ENCODE data around the gene POMT2. TPM values are rescaled to one million over a fixed set of nuclear protein-coding genes. Genes with fewer than 3 reads are reported as not detected.

POMT2 gene
- total and polyA plus RNA-seq, 2 donors (not counting 3 experiments of a cell fraction or from before 2014, with no cell fraction given): 19.5 to 48.2 TPM

DNA sequence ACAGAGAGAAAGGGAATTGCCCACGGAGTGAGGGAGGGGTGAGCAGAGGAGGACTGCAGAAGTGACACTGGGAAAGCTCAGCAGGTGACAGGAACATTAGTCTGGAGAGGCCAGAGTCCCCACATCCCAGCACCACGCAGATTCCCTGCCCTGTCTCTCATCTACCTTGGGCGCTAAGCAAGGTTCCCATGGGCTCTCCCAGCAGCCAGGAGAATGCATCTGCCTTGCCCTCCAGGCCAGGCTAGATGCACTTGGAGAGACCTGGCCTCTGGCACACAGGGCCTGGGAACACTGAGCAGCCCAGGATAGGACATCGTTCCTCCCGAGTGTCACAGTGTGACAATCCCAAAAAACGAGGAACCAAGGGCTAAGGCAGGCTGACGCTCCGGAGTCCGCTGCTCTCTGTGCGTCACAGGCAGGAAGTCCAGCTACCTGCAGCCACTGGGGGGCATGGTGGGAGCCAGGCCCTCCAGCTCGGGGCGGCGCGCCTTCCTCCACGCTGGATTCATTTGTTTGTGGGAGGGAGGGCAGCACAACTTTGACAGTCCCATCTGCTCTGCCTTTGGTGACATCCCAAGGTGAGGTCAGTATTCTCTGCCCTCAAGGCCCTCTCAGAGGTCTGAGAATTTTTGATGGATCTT is 44.3 kb downstream of the POMT2 start:
- Histone ChIP-seq H3K36me3 (ENCODE audit: control insufficient read depth in 2 of 2, extremely low read depth in 1 of 2, insufficient read depth in 2 of 2, low read length in 2 of 2) (peaks cover 4 to 7% of the 10 kb centered on the region in 2 experiments), H3K79me2 (ENCODE audit: control insufficient read depth, insufficient read depth, low read length) (no peaks in the 10 kb centered on the region), H3K4me1 (ENCODE audit: control insufficient read depth, extremely low read depth, insufficient read depth, low read length) (no peaks in the 10 kb centered on the region), H3K27me3 (ENCODE audit: control insufficient read depth in 2 of 2, insufficient read depth in 2 of 2, low read length in 2 of 2) (peaks cover 2 to 5% of the 10 kb centered on the region in 2 experiments), H3K4me2 (ENCODE audit: insufficient read depth, low read length) (no peak overlapping the region), H3K4me3 (replicated peaks in 1 of 3; ENCODE audit: insufficient read depth in 1 of 3, low read depth in 1 of 3, low read length in 3 of 3) (no peak overlapping the region), H3K9ac (replicated peaks; ENCODE audit: extremely low read depth, insufficient read depth, low read length) (no peak overlapping the region), H4K20me1 (replicated peaks; ENCODE audit: control insufficient read depth, extremely low read depth, insufficient read depth, low read length) (no peaks in the 10 kb centered on the region), H3K9me3 (replicated peaks; ENCODE audit: control insufficient read depth, insufficient read depth, low read length) (no peaks in the 10 kb centered on the region), H2AFZ (ENCODE audit: low read depth, low read length) (no peak overlapping the region), H3K9me1 (replicated peaks; ENCODE audit: control insufficient read depth, extremely low read depth, insufficient read depth, low read length) (no peaks in the 10 kb centered on the region), H3K27ac (ENCODE audit: insufficient read depth, low read depth, low read length) (no peak overlapping the region)
- ChIA-PET CTCF (interaction anchor here (1.7 kb wide), 1 partner anchor 40 kb away, joined by 6 read pairs; no protein-coding TSS in a partner anchor), POLR2A (no interaction called here)
- intact Hi-C loops (cut with micrococcal nuclease) (no loop called here), dilution Hi-C loops (cut with MboI; ENCODE audit: extremely low pct_ligation_motif_present, low sequenced_read_pairs) (no loop called here)
- DNase-seq (ENCODE audit: low read depth, low spot score) (no peak), FAIRE-seq (no peak)
- no TSS peak for BruUV-seq (replicated peaks)
- TF ChIP-seq FOS (IDR thresholded peaks at IDR 0.05; ENCODE audit: borderline replicate concordance, insufficient read depth, low read length) (no peak), GATA2 (IDR thresholded peaks at IDR 0.05; ENCODE audit: insufficient read depth, insufficient read length, low read depth, low read length) (no peak), MYC (IDR thresholded peaks at IDR 0.05; ENCODE audit: low read depth, low read length) (no peak), POLR2A (IDR thresholded peaks at IDR 0.05; ENCODE audit: low read depth, low read length) (no peak), JUN (IDR thresholded peaks at IDR 0.05; ENCODE audit: borderline replicate concordance, insufficient read depth, insufficient read length, low read depth) (no peak), EZH2 (IDR thresholded peaks at IDR 0.05; ENCODE audit: borderline replicate concordance, low read depth, low read length, severe bottlenecking) (no peak), POLR2AphosphoS5 (IDR thresholded peaks at IDR 0.05; ENCODE audit: insufficient read depth, low read depth, low read length) (no peak)
- TF ChIP-seq, protein P1, sequence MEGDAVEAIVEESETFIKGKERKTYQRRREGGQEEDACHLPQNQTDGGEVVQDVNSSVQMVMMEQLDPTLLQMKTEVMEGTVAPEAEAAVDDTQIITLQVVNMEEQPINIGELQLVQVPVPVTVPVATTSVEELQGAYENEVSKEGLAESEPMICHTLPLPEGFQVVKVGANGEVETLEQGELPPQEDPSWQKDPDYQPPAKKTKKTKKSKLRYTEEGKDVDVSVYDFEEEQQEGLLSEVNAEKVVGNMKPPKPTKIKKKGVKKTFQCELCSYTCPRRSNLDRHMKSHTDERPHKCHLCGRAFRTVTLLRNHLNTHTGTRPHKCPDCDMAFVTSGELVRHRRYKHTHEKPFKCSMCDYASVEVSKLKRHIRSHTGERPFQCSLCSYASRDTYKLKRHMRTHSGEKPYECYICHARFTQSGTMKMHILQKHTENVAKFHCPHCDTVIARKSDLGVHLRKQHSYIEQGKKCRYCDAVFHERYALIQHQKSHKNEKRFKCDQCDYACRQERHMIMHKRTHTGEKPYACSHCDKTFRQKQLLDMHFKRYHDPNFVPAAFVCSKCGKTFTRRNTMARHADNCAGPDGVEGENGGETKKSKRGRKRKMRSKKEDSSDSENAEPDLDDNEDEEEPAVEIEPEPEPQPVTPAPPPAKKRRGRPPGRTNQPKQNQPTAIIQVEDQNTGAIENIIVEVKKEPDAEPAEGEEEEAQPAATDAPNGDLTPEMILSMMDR (IDR thresholded peaks at IDR 0.05; ENCODE audit: extremely low read depth in 1 of 2, insufficient read depth in 1 of 2, low read depth in 1 of 2, low read length in 2 of 2): no peak
- TF ChIP-seq, protein P2, sequence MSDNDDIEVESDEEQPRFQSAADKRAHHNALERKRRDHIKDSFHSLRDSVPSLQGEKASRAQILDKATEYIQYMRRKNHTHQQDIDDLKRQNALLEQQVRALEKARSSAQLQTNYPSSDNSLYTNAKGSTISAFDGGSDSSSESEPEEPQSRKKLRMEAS (IDR thresholded peaks at IDR 0.05; ENCODE audit: insufficient read depth, insufficient read length): no peak
